ENCODE data around the gene PDCD2.

Gene PDCD2

DNA sequence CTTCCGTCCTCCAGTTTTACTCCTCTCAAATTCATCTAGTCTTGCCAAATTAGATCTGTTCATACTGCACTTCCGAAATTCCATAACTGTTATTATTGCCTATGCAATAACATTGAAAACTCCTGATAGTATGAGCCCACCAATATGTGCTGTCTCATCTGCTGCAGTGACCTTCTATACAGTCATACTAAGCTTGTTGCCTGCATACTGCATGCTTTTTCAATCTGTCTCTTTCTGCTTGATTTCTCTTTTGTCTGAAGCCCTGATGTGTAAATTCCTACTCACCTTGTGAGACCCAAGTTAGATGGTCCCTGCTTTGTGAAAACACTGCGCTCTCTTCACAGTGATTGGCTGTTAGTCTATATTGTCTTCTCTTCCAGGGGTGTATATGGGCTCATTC lies 29.1 kb downstream of the PDCD2 start:
- TF ChIP-seq, protein P1, sequence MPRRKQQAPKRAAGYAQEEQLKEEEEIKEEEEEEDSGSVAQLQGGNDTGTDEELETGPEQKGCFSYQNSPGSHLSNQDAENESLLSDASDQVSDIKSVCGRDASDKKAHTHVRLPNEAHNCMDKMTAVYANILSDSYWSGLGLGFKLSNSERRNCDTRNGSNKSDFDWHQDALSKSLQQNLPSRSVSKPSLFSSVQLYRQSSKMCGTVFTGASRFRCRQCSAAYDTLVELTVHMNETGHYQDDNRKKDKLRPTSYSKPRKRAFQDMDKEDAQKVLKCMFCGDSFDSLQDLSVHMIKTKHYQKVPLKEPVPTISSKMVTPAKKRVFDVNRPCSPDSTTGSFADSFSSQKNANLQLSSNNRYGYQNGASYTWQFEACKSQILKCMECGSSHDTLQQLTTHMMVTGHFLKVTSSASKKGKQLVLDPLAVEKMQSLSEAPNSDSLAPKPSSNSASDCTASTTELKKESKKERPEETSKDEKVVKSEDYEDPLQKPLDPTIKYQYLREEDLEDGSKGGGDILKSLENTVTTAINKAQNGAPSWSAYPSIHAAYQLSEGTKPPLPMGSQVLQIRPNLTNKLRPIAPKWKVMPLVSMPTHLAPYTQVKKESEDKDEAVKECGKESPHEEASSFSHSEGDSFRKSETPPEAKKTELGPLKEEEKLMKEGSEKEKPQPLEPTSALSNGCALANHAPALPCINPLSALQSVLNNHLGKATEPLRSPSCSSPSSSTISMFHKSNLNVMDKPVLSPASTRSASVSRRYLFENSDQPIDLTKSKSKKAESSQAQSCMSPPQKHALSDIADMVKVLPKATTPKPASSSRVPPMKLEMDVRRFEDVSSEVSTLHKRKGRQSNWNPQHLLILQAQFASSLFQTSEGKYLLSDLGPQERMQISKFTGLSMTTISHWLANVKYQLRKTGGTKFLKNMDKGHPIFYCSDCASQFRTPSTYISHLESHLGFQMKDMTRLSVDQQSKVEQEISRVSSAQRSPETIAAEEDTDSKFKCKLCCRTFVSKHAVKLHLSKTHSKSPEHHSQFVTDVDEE (CRISPR knock-in tag; IDR thresholded peaks at IDR 0.05) = no peak
- TF ChIP-seq CSDC2 (CRISPR knock-in tag; IDR thresholded peaks at IDR 0.05) (no peak), TCF4 (CRISPR knock-in tag; IDR thresholded peaks at IDR 0.05; ENCODE audit: borderline replicate concordance) (no peak), ESRRG (CRISPR knock-in tag; IDR thresholded peaks at IDR 0.05) (no peak), TOX (CRISPR knock-in tag; IDR thresholded peaks at IDR 0.05; ENCODE audit: borderline replicate concordance) (no peak), ZNF70 (CRISPR knock-in tag; IDR thresholded peaks at IDR 0.05) (no peak), GLIS3 (CRISPR knock-in tag; IDR thresholded peaks at IDR 0.05) (no peak), CSRNP3 (CRISPR knock-in tag; IDR thresholded peaks at IDR 0.05) (no peak), SNAI2 (CRISPR knock-in tag; IDR thresholded peaks at IDR 0.05) (no peak), CREB5 (CRISPR knock-in tag; IDR thresholded peaks at IDR 0.05; ENCODE audit: low read depth) (no peak), ARNTL (CRISPR knock-in tag; IDR thresholded peaks at IDR 0.05; ENCODE audit: borderline replicate concordance, low read depth) (no peak), ZFP30 (CRISPR knock-in tag; IDR thresholded peaks at IDR 0.05) (no peak), ZFP3 (CRISPR knock-in tag; IDR thresholded peaks at IDR 0.05) (no peak)
- TF ChIP-seq, protein P2, sequence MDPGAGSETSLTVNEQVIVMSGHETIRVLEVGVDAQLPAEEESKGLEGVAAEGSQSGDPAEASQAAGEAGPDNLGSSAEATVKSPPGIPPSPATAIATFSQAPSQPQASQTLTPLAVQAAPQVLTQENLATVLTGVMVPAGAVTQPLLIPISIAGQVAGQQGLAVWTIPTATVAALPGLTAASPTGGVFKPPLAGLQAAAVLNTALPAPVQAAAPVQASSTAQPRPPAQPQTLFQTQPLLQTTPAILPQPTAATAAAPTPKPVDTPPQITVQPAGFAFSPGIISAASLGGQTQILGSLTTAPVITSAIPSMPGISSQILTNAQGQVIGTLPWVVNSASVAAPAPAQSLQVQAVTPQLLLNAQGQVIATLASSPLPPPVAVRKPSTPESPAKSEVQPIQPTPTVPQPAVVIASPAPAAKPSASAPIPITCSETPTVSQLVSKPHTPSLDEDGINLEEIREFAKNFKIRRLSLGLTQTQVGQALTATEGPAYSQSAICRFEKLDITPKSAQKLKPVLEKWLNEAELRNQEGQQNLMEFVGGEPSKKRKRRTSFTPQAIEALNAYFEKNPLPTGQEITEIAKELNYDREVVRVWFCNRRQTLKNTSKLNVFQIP (CRISPR knock-in tag; IDR thresholded peaks at IDR 0.05; ENCODE audit: borderline replicate concordance, low read depth) = no peak
- ATAC-seq = no peak

DNA sequence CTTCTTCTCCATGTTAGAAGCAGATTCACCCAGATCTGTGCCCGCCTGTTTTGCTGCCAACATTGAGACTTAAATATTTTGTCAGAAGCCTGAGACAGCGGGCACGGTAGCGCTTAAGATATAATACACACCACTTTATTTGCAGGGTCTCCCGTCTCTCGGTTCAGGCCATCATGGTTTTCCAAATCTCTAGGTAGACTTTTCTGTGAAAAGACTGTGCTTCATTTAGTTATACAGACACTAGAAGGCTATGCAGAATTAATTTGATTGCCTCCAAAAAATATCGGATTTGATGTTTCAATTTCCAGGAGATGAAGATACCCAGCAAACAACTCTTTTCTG lies 29.7 kb downstream of the PDCD2 start:
- ATAC-seq = no peak
- TF ChIP-seq CREB5 (CRISPR knock-in tag; IDR thresholded peaks at IDR 0.05; ENCODE audit: low read depth) = no peak
- TF ChIP-seq, protein P2 (CRISPR knock-in tag; IDR thresholded peaks at IDR 0.05; ENCODE audit: borderline replicate concordance, low read depth) = no peak
- TF ChIP-seq ZNF70 (CRISPR knock-in tag; IDR thresholded peaks at IDR 0.05) = no peak
- no peak for TF ChIP-seq ISL1 (CRISPR knock-in tag; IDR thresholded peaks at IDR 0.05)
- TF ChIP-seq RARB (CRISPR knock-in tag; IDR thresholded peaks at IDR 0.05) = no peak
- no peak for TF ChIP-seq TOX (CRISPR knock-in tag; IDR thresholded peaks at IDR 0.05; ENCODE audit: borderline replicate concordance)
- TF ChIP-seq SNAI2 (CRISPR knock-in tag; IDR thresholded peaks at IDR 0.05) = no peak
- TF ChIP-seq ARNTL (CRISPR knock-in tag; IDR thresholded peaks at IDR 0.05; ENCODE audit: borderline replicate concordance, low read depth) = no peak
- no peak for TF ChIP-seq ZNF565 (CRISPR knock-in tag; conservative IDR thresholded peaks at IDR 0.05; ENCODE audit: low read depth)
- no peak for TF ChIP-seq ZC3H10 (CRISPR knock-in tag; IDR thresholded peaks at IDR 0.05)
- no peak for TF ChIP-seq ZFP3 (CRISPR knock-in tag; IDR thresholded peaks at IDR 0.05)
- TF ChIP-seq, protein P3, sequence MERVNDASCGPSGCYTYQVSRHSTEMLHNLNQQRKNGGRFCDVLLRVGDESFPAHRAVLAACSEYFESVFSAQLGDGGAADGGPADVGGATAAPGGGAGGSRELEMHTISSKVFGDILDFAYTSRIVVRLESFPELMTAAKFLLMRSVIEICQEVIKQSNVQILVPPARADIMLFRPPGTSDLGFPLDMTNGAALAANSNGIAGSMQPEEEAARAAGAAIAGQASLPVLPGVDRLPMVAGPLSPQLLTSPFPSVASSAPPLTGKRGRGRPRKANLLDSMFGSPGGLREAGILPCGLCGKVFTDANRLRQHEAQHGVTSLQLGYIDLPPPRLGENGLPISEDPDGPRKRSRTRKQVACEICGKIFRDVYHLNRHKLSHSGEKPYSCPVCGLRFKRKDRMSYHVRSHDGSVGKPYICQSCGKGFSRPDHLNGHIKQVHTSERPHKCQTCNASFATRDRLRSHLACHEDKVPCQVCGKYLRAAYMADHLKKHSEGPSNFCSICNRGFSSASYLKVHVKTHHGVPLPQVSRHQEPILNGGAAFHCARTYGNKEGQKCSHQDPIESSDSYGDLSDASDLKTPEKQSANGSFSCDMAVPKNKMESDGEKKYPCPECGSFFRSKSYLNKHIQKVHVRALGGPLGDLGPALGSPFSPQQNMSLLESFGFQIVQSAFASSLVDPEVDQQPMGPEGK (CRISPR knock-in tag; IDR thresholded peaks at IDR 0.05; ENCODE audit: borderline replicate concordance) = no peak
- TF ChIP-seq ZFP30 (CRISPR knock-in tag; IDR thresholded peaks at IDR 0.05) = no peak
- no peak for TF ChIP-seq ZNF8 (CRISPR knock-in tag; IDR thresholded peaks at IDR 0.05)
- no peak for TF ChIP-seq OSR1 (CRISPR knock-in tag; IDR thresholded peaks at IDR 0.05)
